Pancreas (tissue), 10 donors: ENCODE data around the gene ANKRD29. TPM values are rescaled to one million over a fixed set of nuclear protein-coding genes. Genes with fewer than 3 reads are reported as not detected.
A peak's percentile ranks its signal among the peaks of the same experiment; 100 is the strongest.

Experiments
- ATAC-seq, 4 donors: fragments of 200-7000 bp; cut with Tn5 transposase; one replicate each; pipeline versions ENCODE4 v1.8.0 to v1.9.1; 2020; ENCODE audit warnings: mild to moderate bottlenecking in 4 of 4, moderate library complexity in 4 of 4
- DNase-seq, 6 donors: peaks; one replicate each; pipeline ENCODE4 v3.0.0-alpha.2; 2020
- FAIRE-seq: peaks from 2 replicates; lab custom pipeline; 2012; peaks lifted over from hg19 to GRCh38; lab: Jason Lieb, UNC
- H3K27ac ChIP-seq, 4 donors: fragments of 200-600 bp; sonication (generic); 1 replicate in 3 of 4; 2 replicates in 1 of 4; pipeline versions ENCODE4 v1.5.0 to v1.8.0; 2020
- H3K27me3 ChIP-seq, 4 donors: fragments of 200-600 bp; one replicate each; pipeline ENCODE4 v1.8.0; 2021
- H3K36me3 ChIP-seq, 3 donors: fragments of 200-600 bp; sonication (generic) in 1 of 3; one replicate each; pipeline versions ENCODE4 v1.5.0 to v1.8.0; 2020 to 2021
- H3K4me1 ChIP-seq, 3 donors: fragments of 200-600 bp; one replicate each; pipeline ENCODE4 v1.8.0; 2021
- H3K4me3 ChIP-seq, 4 donors: fragments of 200-600 bp; sonication (generic) in 2 of 4; one replicate each; pipeline versions ENCODE4 v1.5.0 to v1.8.0; 2020 to 2021
- H3K9me3 ChIP-seq, 4 donors: fragments of 200-600 bp; one replicate each; pipeline ENCODE4 v1.8.0; 2021
- WGBS, 2 donors: extraction: QIAGEN DNeasy Blood & Tissue Kit; methylation state at CpG; one replicate each; pipeline ENCODE4 v1.1.7; 2013; 5-methylcytosine and 5-hydroxymethylcytosine counted together
- intact Hi-C, 3 donors: fragments of 100-400 bp; cut with DNase I; formaldehyde crosslinking; loops; one replicate each; pipeline versions ENCODE4 v1.11.1 to v1.14.2; 2022
- polyA plus RNA-seq, 2 donors: library from polyadenylated mRNA; stranded (reverse); fragments of 200-250 nt; gene quantifications; one replicate each; pipeline ENCODE4 v1.2.3, GENCODE V29; 2013
- total RNA-seq, 6 donors: library from RNA; stranded (reverse); fragmentation: NEBNext Ultra II Directional in 4 of 6; extraction: Animal tissue kit (Norgen Biotek cat#: 25700) in 4 of 6; gene quantifications; one replicate each; pipeline versions ENCODE4 v1.2.1 to v1.2.4, GENCODE V29; 2021 to 2023
- TF ChIP-seq, protein P1 (sequence below), 4 donors: fragments of 200-600 bp; sonication (generic) in 3 of 4; IDR thresholded peaks; one replicate each; pipeline versions ENCODE4 v1.5.0 to v1.8.0; 2021; ENCODE audit warnings: antibody characterized with exemption in 4 of 4
- donor health status: healthy with polysubstance abuse.
- donor health status: DM: no; HTN: no; CAD: no; lungs with moderate emphysema.
- donor health status: DM: no; HTN: no; CAD: no.
- donor health status: control.
- donor health status: control.
- donor health status: Bipolar disorder and iron deficiency.
- donor health status: DM: yes; HTN: yes; CAD: no.
- donor health status: DM: no; HTN: no; CAD: no.
- donor health status: DM: no; HTN: no; CAD: no.
- donor health status: DM: yes; HTN: yes; CAD: no.

ANKRD29 gene
- total and polyA plus RNA-seq, 8 donors = 0.24 to 2.0 (median 0.65) TPM

DNA sequence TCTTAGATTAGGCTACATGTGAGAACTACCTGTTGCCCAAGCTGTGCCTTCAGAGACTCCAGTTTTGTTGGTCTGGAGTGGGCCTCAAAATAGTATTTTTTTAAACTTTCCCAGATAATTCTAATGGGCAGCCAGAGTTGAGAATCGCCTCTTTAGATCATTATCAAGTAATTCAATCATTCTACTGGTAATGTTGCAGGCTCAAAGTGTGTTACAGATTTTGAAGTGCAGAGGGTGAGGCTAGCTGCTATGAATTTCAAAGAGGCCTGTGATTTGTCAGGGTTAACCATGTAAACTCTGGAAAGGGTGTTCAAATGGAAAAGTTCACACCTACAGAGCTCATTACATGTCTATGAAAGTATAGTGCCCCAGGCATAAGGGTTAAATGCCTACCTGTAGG lies 30.1 kb downstream of the ANKRD29 start:
- Histone ChIP-seq H3K4me3 (no peak overlapping the region), H3K9me3 (no peaks in the 10 kb centered on the region), H3K36me3 (no peaks in the 10 kb centered on the region), H3K27ac (no peak overlapping the region), H3K4me1 (peaks cover 0 to 6% (median 0%) of the 10 kb centered on the region in 3 donors), H3K27me3 (no peaks in the 10 kb centered on the region)
- 78 to 88% methylated on average over 1 of the region's 1 CpG for WGBS, 2 donors
- ATAC-seq (no peak), DNase-seq (no peak), FAIRE-seq (no peak)
- TF ChIP-seq, protein P1, sequence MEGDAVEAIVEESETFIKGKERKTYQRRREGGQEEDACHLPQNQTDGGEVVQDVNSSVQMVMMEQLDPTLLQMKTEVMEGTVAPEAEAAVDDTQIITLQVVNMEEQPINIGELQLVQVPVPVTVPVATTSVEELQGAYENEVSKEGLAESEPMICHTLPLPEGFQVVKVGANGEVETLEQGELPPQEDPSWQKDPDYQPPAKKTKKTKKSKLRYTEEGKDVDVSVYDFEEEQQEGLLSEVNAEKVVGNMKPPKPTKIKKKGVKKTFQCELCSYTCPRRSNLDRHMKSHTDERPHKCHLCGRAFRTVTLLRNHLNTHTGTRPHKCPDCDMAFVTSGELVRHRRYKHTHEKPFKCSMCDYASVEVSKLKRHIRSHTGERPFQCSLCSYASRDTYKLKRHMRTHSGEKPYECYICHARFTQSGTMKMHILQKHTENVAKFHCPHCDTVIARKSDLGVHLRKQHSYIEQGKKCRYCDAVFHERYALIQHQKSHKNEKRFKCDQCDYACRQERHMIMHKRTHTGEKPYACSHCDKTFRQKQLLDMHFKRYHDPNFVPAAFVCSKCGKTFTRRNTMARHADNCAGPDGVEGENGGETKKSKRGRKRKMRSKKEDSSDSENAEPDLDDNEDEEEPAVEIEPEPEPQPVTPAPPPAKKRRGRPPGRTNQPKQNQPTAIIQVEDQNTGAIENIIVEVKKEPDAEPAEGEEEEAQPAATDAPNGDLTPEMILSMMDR (IDR thresholded peaks at IDR 0.05) = no peak
- intact Hi-C loops = loop anchor here in 1 of 3 donors (5.0 kb wide), 1 partner anchor 45 kb away; no protein-coding TSS in a partner anchor

DNA sequence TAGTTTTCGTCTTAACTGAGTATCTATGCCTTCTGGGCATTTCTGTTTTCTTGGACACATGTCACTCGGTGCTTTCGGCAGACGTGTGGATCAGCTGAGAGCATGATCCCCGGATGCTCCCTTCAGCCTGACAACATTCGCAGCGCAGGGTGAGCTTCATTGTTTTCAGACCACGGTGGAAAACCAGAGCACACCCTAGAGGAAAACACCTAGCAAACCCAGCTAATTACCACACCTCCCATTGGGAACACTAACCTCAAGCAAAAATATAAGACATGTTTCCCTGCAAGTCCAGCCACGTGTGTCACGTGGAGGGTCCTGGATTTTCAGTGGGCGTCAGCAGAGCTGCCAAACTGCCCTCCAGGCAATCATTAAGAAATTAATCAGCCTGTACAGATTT lies 31.0 kb downstream of the ANKRD29 start:
- Histone ChIP-seq H3K36me3 (no peaks in the 10 kb centered on the region), H3K4me3 (no peak overlapping the region), H3K27me3 (no peaks in the 10 kb centered on the region), H3K9me3 (no peaks in the 10 kb centered on the region), H3K27ac (no peak overlapping the region), H3K4me1 (peaks cover 0 to 8% (median 0%) of the 10 kb centered on the region in 3 donors)
- TF ChIP-seq, protein P1 (IDR thresholded peaks at IDR 0.05) = no peak
- intact Hi-C loops = loop anchor here in 1 of 3 donors (5.0 kb wide), 1 partner anchor 46 kb away; no protein-coding TSS in a partner anchor
- WGBS, 2 donors = 41 to 50% methylated on average over 11 of the region's 11 CpGs
- no peak for FAIRE-seq
- no peak for DNase-seq
- ATAC-seq = no peak

DNA sequence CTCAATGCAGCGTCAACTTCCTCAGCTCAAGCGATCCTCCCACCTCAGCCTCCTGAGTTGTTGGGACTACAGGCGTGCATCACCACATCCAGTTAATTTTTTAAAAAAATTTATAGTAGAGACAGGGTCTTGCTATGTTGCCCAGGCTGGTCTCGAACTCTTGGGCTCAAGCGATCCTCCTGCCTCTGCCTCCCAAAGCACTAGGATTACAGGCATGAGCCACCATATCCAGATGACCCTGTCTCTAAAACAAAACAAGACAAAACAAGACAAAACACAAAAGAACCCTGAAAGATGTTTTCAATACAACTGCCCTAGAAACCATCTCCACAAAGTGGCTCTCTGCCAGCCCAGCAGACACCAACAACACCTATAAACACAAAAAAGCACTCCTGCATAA lies 31.4 kb downstream of the ANKRD29 start:
- H3K9me3 ChIP-seq = no peaks in the 10 kb centered on the region
- TF ChIP-seq, protein P1 (IDR thresholded peaks at IDR 0.05) = no peak
- H3K4me1 ChIP-seq = peaks cover 0 to 8% (median 0%) of the 10 kb centered on the region in 3 donors
- FAIRE-seq (no peak), ATAC-seq (no peak), DNase-seq (no peak)
- H3K27me3 ChIP-seq = no peaks in the 10 kb centered on the region
- H3K36me3 ChIP-seq = no peaks in the 10 kb centered on the region
- H3K4me3 ChIP-seq = no peak overlapping the region
- no peak overlapping the region for H3K27ac ChIP-seq
- intact Hi-C loops = loop anchor here in 1 of 3 donors (5.0 kb wide), 1 partner anchor 46 kb away; no protein-coding TSS in a partner anchor
- 86 to 91% methylated on average over 5 of the region's 5 CpGs for WGBS, 2 donors

DNA sequence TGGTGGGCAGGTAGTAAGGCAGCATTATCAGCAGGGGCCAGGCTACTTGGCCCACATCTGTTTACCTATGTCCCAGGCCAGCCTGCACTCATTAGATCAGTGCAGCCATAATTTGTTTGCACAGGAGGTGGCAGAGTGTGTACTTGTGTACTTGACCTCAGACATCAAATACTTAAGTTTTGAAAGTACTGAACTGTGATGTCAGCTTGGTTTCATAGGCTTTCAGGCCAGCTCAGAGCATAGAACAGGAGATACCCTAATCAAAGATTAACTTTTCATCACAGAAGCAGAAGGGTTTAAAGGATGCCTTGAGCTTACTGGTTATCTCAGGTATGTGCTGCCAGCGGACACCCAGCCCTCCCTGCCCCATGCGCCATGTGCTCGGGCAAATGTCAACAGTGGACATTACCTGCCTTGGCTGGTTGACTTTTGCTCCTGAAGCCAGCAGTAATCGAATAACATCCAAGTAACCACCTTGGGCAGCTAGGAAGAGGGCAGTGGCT lies 33.2 kb downstream of the ANKRD29 start:
- TF ChIP-seq, protein P1 (IDR thresholded peaks at IDR 0.05) = no peak
- no peaks in the 10 kb centered on the region for H3K36me3 ChIP-seq
- peaks cover 0 to 8% (median 0%) of the 10 kb centered on the region in 3 donors for H3K4me1 ChIP-seq
- DNase-seq = no peak
- no peak overlapping the region for H3K27ac ChIP-seq
- no peaks in the 10 kb centered on the region for H3K27me3 ChIP-seq
- no peak overlapping the region for H3K4me3 ChIP-seq
- FAIRE-seq = no peak
- ATAC-seq = peak; percentile 46 to 80 (median 74)
- intact Hi-C loops = loop anchor here in 1 of 3 donors (10.0 kb wide), 1 partner anchor 65 kb away; no protein-coding TSS in a partner anchor
- no peaks in the 10 kb centered on the region for H3K9me3 ChIP-seq
- 45 to 48% methylated on average over 4 of the region's 4 CpGs for WGBS, 2 donors

DNA sequence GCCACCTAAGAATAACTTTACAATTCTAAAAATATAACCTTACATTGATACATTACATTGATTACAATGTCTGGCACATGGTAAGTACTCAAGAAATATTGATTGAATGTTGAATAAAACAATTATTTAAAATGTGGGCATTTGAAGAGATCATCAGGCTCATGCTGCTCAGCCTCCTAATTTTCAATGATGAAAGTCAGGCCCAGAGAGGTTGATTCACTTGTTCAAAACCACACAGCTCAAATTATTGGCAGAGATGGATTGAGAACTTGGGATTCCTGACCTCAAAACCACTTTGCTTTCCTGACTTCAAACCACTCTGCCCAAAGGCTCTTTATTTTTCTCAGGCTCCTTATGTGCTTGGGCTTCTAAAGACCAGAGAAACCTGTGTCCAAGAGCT lies 34.7 kb downstream of the ANKRD29 start:
- Histone ChIP-seq H3K36me3 (no peaks in the 10 kb centered on the region), H3K27ac (no peak overlapping the region), H3K4me1 (peaks cover 0 to 8% (median 0%) of the 10 kb centered on the region in 3 donors), H3K4me3 (no peak overlapping the region), H3K27me3 (no peaks in the 10 kb centered on the region), H3K9me3 (no peaks in the 10 kb centered on the region)
- FAIRE-seq = no peak
- intact Hi-C loops = loop anchor here in 1 of 3 donors (10.0 kb wide), 1 partner anchor 67 kb away; no protein-coding TSS in a partner anchor
- TF ChIP-seq, protein P1 (IDR thresholded peaks at IDR 0.05) = no peak
- DNase-seq = no peak
- no peak for ATAC-seq
